HG03097 (cell line): ENCODE data around the gene COMMD2.

Experiments used
- ATAC-seq: cut with Tn5 transposase; IDR thresholded peaks from one replicate; pipeline ENCODE4 v1.9.1; 2021; ENCODE audit not compliant: unreplicated experiment, low FRiP score

The COMMD2 gene

GRCh38 chr3:149705416-149705815, 46.9 kb downstream of the COMMD2 start:
- no peak for ATAC-seq

- ATAC-seq: no peak
Measured at GRCh38 chr3:149703466-149703865, 48.8 kb downstream of the COMMD2 start.

GRCh38 chr3:149702691-149703441, 49.4 kb downstream of the COMMD2 start:
- ATAC-seq: no peak

- ATAC-seq: no peak
Measured at GRCh38 chr3:149701977-149702350, 50.3 kb downstream of the COMMD2 start.

- no peak for ATAC-seq
Measured at GRCh38 chr3:149701206-149701976, 50.9 kb downstream of the COMMD2 start.
